HEK293 (cell line): ENCODE data around the gene POLR2J2.
"Not testable (repeated sequence)": the region's sequence is repeated elsewhere in the genome, so short reads cannot be mapped to it uniquely, and the experiment has no call there.

Experiments
- YY1 ChIP-seq: fragments of 450-650 bp; formaldehyde crosslinking; IDR thresholded peaks from 2 replicates; pipeline ENCODE4 v1.5.1; 2018; ENCODE audit warnings: missing biosample characterization, missing genetic modification characterization
- ZBTB8A ChIP-seq: fragments of 450-650 bp; formaldehyde crosslinking; IDR thresholded peaks from 2 replicates; pipeline ENCODE4 v1.5.1; 2016; ENCODE audit warnings: missing biosample characterization, missing genetic modification characterization
- ZFHX2 ChIP-seq: fragments of 450-650 bp; formaldehyde crosslinking; conservative IDR thresholded peaks from 2 replicates; pipeline ENCODE4 v1.5.1; 2016; ENCODE audit warnings: missing biosample characterization, missing genetic modification characterization
- ZNF266 ChIP-seq: fragments of 450-650 bp; formaldehyde crosslinking; IDR thresholded peaks from 2 replicates; pipeline ENCODE4 v1.5.1; 2016; ENCODE audit warnings: missing biosample characterization, missing genetic modification characterization, low read depth
- ZNF341 ChIP-seq: fragments of 450-650 bp; formaldehyde crosslinking; IDR thresholded peaks from 2 replicates; pipeline ENCODE4; 2016; ENCODE audit warnings: low read depth, missing biosample characterization, missing genetic modification characterization
- ZNF530 ChIP-seq: fragments of 450-650 bp; formaldehyde crosslinking; IDR thresholded peaks from 2 replicates; pipeline ENCODE4 v1.5.1; 2016; ENCODE audit warnings: low read depth, missing biosample characterization, missing genetic modification characterization
- TF ChIP-seq, protein P1 (sequence below): fragments of 450-650 bp; formaldehyde crosslinking; IDR thresholded peaks from 2 replicates; pipeline ENCODE4 v1.5.1; 2016; ENCODE audit warnings: missing biosample characterization, missing genetic modification characterization
- TF ChIP-seq, protein P2 (sequence below): fragments of 450-650 bp; formaldehyde crosslinking; IDR thresholded peaks from 2 replicates; pipeline ENCODE4 v1.5.1; 2016; ENCODE audit warnings: missing biosample characterization, missing genetic modification characterization
- TF ChIP-seq, protein P3 (sequence below): fragments of 450-650 bp; formaldehyde crosslinking; IDR thresholded peaks from 2 replicates; pipeline ENCODE4 v1.5.1; 2016; ENCODE audit warnings: missing biosample characterization, missing genetic modification characterization

DNA sequence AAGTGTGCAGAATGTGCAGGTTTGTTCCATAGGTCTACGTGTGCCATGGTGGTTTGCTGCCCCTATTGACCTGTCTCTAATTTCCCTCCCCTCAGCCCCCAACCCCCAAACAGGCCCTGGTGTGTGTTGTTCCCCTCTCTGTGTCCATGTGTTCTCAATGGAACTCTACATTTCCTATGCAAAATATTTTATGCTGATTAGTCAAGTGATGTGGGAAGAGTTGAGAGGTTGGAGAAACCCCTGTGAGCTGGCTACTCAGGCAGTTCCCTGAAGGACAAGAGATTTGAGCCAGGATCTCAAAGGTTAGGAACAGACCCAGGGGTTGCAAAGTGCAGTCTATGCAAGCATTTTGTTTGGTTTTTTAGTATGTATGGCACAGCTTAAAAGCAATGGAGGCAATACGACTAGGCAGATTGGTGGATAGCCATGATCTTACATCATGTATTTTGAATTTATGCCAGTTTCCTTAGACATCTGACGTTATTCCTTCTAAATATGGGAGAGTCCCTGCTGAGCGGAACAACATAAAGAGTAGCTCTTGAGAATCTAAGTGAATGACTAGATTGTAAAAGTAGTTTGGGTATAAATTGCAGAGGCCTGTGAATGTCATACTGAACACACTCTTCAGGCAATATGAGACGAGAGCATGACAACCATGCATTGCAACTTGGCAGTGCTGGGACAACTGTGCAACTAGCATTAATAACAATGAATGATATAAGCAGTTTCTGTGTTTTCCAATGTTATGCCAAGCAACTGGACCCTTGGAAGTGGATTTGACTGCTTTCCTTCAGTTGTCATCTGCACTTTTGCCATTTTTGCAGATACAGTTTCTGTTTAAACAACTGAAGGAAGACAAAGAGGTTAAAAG, 26.4 kb upstream of the POLR2J2 start:
- not testable (repeated sequence) for TF ChIP-seq ZFHX2, ZNF341, ZBTB8A, ZNF266, ZNF530, YY1 (tag by site-specific recombination)
- TF ChIP-seq, protein P1, sequence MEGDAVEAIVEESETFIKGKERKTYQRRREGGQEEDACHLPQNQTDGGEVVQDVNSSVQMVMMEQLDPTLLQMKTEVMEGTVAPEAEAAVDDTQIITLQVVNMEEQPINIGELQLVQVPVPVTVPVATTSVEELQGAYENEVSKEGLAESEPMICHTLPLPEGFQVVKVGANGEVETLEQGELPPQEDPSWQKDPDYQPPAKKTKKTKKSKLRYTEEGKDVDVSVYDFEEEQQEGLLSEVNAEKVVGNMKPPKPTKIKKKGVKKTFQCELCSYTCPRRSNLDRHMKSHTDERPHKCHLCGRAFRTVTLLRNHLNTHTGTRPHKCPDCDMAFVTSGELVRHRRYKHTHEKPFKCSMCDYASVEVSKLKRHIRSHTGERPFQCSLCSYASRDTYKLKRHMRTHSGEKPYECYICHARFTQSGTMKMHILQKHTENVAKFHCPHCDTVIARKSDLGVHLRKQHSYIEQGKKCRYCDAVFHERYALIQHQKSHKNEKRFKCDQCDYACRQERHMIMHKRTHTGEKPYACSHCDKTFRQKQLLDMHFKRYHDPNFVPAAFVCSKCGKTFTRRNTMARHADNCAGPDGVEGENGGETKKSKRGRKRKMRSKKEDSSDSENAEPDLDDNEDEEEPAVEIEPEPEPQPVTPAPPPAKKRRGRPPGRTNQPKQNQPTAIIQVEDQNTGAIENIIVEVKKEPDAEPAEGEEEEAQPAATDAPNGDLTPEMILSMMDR (tag by site-specific recombination) = not testable (repeated sequence)
- TF ChIP-seq, protein P2, sequence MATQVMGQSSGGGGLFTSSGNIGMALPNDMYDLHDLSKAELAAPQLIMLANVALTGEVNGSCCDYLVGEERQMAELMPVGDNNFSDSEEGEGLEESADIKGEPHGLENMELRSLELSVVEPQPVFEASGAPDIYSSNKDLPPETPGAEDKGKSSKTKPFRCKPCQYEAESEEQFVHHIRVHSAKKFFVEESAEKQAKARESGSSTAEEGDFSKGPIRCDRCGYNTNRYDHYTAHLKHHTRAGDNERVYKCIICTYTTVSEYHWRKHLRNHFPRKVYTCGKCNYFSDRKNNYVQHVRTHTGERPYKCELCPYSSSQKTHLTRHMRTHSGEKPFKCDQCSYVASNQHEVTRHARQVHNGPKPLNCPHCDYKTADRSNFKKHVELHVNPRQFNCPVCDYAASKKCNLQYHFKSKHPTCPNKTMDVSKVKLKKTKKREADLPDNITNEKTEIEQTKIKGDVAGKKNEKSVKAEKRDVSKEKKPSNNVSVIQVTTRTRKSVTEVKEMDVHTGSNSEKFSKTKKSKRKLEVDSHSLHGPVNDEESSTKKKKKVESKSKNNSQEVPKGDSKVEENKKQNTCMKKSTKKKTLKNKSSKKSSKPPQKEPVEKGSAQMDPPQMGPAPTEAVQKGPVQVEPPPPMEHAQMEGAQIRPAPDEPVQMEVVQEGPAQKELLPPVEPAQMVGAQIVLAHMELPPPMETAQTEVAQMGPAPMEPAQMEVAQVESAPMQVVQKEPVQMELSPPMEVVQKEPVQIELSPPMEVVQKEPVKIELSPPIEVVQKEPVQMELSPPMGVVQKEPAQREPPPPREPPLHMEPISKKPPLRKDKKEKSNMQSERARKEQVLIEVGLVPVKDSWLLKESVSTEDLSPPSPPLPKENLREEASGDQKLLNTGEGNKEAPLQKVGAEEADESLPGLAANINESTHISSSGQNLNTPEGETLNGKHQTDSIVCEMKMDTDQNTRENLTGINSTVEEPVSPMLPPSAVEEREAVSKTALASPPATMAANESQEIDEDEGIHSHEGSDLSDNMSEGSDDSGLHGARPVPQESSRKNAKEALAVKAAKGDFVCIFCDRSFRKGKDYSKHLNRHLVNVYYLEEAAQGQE (tag by site-specific recombination) = not testable (repeated sequence)
- TF ChIP-seq, protein P3, sequence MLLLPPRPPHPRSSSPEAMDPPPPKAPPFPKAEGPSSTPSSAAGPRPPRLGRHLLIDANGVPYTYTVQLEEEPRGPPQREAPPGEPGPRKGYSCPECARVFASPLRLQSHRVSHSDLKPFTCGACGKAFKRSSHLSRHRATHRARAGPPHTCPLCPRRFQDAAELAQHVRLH (tag by site-specific recombination) = not testable (repeated sequence)
